NCI-H1436 (cell line): ENCODE results near the gene COL6A2.
"Not testable (repeated sequence)": the region's sequence is repeated elsewhere in the genome, so short reads cannot be mapped to it uniquely, and the experiment has no call there.

Experiments used
- DNase-seq: peaks from one replicate; lab custom pipeline; 2025; lab: John Stamatoyannopoulos, UW

The COL6A2 gene

DNA sequence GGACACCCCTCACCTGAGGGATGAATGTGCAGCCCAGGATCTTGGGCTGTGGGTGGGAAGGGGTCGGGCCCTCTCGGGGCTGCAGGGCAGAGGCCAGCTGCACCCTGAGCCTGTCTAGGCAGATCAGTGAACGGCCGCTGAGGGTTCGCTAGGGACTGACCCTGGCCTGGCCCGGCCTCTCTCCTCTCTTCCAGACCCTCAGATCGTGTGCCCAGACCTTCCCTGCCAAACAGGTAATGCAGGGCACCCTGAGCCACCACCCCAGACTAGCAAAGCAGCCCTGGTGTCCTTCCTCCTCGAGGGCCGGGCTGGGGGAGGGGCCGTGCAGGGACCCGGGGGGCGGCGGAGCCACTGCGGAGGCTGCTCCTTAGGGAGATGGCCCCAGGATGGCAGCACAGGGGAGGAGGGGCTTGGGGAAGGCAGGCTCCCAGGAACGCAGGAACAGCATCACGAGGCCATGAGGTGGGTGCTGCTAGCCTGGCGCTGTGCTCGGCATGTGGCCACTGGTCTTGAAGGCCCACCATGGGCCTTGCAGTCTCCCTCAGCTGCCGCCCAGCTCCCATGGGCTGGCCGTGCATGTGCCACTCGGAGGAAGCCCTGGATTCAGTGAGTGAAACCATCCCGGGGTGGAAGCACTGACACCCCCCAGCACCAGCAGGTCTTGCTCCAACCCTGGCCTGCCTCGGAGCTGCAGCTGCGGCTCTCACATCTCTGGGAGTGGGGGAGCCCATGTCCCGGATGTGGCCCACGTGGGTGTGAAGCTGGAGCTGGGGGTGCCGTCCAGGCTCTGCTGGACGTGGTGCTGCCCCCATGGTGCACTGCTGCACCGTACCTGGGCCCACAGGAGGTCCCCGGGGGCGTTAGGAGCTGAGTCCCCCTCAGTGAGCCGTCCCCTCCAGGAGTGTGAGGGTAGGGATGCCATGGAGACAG is 28.7 kb downstream of the COL6A2 start:
- DNase-seq, result no peak

DNA sequence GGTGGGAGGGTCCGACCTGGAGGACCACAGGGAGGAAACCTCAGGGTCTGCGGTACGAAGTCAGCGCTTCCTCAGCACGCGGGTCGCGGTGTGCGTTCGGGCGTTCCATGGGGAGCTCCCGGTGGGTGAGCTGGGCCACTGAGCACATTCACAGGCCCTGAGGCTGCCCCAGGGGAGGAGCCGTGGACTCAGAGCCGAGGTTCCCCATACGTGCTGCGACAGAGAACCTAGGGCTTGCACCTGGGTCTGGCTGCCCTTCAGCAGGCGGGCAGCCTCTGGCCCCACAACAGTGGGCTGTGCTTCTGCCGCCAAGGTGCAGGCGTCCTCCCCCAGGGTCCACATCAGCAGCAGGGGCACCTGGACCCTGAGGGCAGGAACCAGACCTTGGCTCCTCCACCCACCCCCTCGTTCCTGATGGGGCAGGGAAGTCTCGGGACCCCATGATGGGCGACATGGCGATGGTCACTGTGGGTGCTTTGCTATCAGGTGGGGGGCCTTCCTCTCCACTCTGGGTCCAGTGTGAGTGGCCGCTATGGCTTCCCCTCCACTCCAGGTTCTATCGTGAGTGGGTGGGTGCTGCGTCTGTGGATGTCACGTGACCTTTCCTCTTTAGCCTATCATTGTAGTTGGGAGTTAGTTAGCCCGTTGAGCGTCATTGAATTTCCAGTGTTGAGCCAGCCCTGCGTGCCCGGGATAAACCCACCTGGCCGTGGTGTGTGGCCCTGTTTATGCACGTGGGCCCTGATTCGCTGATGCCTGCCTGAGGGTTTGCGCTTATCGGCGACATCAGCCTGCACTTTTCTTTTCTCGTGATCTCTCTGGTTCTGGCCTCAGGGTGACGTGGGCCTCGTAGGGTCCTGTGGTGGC is 29.6 kb downstream of the COL6A2 start:
- no peak for DNase-seq

DNA sequence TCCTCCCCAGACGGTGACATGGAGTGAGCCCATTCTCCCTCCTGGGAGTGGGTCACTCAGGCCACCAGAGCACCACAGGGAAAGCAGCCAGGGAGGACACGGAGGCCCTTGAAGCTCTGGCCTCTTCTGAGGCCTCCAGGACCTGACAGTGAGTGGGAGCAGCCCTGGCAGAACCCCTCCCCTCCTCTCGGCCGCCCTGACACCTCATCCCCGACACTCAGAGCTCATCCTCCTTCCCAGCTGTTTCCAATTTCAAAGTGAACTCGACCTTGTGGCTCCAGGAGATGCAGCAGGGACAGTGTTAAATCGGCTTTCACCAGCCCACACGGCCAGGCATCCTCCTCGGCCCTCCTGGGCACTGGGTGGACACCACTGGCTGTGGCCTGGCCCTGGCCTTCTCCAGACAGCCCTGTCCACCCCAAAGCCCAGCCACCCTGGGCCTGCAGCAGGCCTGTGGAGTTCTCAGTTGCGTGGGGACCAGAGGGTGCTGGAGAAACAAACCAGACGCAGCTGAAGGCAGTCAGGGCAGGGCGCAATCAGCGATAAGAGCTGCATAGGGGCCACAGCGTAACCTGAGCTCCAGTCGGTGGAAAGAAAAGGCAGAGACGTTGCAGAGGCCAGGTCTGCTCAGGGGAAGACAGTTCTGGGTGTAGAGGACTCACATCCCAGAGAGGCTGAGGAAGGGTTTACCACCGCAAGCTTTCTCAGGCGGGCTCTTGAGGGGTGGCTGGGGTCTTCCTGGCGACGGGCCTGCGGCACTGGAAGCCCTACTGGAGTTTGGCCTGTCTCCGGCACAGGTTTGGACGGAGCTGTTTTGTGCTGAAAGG is 30.4 kb downstream of the COL6A2 start:
- no peak for DNase-seq

DNA sequence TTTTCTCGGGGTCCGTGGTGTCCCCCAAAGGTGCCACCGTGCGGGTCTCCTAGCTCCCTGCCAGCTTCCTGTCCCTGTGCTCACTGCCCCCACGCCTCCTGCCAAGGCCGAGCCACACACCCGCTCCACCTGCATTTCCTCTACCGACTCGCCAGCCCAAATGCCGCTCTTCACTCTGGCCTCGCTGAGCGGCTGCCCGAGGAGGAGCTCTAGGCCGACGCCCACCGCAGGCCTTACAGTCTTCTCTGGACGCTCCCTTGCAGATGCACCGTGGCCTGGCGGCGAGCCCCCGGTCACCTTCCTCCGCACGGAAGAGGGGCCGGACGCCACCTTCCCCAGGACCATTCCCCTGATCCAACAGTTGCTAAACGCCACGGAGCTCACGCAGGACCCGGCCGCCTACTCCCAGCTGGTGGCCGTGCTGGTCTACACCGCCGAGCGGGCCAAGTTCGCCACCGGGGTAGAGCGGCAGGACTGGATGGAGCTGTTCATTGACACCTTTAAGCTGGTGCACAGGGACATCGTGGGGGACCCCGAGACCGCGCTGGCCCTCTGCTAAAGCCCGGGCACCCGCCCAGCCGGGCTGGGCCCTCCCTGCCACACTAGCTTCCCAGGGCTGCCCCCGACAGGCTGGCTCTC is 31.1 kb downstream of the COL6A2 start:
- no peak for DNase-seq

DNA sequence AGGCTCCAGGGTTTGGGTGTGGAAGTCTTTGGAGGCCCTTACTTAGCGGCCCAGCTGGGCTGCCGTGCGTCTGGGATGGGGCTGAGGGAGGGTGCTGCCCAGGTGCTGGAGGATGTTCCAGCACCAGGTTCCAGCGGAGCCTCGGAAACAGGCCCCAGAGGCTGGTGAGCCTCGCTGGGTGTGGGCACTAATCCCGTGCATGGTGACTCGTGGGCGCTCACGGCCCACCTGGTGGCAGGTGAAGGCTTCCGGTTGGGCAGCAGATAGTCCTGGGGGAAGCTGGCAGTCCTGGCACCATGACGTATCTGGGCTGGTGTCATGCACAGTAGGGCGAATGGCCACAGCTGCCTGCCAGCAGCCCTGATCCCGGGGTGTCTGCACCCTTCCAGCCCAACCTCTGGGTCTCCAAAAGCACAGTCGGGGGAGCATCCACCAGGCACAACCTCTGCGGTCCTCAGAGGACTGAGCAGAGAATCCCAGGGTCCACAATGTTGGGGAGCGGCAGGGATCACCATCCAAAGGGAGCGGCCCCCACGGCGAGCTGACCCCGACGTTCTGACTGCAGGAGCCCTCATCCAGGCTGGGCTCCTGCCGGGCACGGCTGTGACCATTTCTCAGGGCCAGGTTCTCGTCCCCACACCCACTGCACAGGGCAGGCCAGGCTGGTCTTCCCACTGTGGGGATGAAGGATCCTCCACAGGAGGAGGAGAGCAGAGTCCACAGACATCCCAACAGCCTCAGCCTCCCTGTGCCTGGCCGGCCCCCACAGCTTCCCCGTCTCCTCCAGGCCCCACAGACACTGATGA is 32.1 kb downstream of the COL6A2 start:
- no peak for DNase-seq

DNA sequence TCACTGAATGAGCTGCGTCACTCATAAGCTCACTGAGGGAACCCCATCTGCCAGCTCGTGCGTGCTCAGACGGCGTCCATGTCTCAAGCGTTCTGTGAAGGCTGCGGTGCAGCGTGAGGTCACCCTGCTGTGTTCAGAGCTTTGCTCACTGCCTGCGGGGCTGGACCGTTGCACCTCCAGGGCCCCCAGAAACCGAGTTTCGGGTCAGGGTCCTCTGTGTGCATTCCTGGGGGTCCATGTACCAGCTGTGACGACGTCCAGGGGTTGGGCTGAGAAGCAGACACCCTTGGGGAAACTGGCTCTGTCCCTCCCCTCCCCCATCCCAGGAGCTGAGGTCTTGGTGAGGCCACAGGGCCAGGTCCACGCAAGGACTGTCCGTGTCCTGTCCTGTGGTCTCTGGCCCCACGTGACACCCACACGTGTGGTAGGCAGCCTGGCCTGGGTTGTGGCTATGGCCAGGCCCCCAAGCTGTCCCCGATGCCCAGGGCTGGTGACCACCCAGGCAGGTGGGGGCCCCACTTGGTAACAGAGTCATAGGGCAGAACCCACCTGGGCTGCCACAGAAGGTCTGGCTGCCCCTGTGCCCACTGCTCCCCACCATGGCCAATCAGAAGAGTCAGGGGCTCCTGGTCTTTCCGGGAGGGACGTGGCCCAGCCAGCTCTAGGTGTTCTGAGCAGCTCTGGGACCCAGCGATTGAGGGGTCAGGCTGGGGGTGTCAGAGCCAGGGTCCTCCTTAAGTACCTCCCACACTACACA is 33.1 kb downstream of the COL6A2 start:
- no peak for DNase-seq

DNA sequence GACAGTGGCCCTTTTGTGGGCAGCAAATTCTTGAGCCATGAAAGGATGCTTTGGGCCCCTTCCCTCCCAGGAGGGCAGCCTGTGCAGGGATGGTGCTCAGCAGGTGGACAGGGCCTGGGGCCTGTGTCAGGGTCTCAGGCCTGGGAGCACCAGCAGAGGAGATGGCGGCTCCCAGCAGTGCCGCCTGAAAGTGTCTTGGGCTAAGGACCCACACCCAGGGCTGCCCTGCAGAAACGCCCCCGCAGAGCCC is 33.6 kb downstream of the COL6A2 start:
- no peak for DNase-seq

DNA sequence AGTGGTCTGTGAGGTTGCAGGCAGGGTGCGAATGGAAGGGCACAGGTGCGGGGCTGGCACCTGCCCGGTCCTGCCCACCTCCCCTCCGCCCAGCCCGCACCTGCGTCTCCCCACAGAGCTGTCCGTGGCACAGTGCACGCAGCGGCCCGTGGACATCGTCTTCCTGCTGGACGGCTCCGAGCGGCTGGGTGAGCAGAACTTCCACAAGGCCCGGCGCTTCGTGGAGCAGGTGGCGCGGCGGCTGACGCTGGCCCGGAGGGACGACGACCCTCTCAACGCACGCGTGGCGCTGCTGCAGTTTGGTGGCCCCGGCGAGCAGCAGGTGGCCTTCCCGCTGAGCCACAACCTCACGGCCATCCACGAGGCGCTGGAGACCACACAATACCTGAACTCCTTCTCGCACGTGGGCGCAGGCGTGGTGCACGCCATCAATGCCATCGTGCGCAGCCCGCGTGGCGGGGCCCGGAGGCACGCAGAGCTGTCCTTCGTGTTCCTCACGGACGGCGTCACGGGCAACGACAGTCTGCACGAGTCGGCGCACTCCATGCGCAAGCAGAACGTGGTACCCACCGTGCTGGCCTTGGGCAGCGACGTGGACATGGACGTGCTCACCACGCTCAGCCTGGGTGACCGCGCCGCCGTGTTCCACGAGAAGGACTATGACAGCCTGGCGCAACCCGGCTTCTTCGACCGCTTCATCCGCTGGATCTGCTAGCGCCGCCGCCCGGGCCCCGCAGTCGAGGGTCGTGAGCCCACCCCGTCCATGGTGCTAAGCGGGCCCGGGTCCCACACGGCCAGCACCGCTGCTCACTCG is 34.1 kb downstream of the COL6A2 start:
- no peak for DNase-seq

DNA sequence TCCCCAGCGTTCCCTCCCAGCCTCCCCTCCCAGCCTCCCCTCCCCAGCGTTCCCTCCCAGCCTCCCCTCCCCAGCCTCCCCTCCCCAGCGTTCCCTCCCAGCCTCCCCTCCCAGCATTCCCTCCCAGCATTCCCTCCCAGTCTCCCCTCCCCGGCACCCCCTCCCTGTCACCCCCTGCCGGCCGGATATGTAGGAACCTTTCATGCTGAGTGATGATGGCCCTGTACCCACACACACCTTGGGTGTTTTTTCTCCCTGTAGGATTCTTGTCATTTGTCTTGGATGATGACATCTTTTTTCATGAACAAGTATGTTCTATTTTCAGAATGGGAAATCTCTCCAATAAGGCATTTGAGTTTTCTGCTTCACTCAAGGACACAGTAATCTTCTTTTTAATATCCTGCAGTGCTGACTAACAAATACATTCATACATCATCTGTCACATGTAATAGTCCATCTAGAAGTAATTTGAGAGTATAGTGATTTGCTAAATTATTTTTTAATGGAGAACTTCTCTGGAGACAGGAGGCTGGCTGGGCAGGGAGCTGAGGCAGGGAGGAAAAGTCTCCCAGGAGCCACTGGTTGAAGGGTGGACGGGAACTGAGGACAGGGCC is 38.0 kb downstream of the COL6A2 start:
- no peak for DNase-seq

DNA sequence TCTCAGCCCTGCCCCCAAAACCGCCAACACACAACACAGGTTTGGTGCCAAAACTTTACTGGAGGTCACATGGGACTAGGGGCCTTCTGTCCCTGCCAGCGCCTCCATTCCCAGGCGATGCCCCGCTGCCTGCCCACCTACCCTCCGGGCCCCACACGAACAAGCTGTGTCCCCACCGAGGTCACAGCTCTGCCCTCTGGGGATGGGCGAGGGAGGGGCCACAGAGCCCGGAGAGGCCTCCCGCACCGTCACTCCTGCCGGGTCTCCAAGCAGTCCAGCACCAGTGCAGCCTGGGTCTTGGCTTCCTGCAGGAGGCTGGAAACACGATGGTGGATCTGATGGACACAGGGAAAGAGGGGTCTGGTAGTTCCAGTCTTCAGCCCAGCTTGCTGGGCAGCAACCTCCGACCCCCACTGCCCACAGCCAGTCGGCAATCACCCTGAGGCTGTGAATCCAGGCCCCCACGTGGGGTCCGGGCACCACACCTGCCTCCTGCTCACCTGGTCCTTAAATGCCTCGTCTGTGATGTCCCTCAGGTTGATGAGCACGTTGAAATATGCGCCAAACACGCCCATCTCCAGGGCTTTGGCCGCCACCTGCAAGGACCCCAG is 38.9 kb downstream of the COL6A2 start:
- DNase-seq, result no peak

DNA sequence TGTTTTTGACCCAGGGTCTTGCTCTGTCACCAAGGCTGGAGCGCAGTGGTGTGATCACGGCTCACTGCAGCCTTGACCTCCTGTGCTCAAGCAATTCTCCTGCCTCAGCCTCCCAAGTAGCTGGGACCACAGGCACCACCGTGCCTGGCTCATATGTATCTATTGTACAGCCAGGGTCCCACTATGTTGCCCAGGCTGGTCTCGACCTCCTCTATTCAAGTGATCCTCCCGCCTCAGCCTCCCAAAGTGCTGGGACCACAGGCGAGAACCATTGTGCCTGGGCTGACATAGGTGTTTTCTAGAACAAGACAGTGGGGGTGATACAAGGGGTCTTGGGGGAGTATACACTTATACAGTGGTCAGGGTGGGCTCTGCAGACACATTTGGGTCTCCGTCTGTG is 40.0 kb downstream of the COL6A2 start:
- DNase-seq, result no peak

DNA sequence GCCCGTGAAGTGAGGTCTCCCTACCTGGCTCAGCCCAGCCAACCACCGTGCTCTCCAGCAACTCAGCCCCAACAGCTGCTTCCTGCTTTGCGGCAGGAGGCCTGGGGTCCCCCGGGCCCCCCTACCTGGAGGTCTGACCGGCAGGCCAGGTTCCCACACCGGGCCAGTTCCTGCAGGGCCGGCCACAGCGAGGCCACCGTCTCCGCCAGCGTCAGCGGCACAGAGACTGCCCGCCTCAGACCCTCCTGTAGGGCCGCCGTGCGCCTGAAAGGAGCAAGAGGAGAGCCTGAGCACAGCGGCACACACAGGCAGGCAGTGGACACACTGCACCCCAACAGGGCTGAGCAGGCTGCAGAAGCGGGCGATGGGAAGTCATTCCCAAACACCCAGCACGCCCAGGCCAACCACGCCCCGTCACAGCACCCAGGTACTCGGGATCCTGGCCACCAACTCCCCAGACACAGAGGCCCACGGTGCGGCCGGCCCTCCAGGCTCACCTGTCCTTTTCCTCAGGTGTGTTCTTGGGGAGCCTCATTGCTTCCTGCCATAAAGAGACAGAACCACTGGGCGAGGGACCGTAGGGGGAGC is 40.6 kb downstream of the COL6A2 start:
- no peak for DNase-seq

DNA sequence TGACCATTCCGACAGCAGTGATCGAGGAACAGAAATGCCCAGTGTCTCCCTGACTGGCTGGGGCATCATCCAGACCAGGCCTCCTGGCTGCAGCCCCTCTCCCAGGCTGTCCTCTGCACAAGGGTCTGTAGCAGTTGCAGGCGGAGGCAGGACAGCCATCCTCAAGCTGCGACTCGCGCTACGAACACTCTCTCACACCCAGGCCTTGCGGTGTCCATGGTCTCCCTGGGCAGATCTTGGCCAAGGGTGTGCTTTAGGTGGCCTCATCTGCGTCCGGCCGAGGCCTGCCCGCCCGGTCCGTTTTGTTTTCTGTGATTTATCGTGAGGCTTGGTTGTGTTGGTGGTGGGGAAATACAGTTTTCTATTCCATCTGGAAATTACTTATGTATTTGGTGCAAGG is 41.8 kb downstream of the COL6A2 start:
- no peak for DNase-seq

DNA sequence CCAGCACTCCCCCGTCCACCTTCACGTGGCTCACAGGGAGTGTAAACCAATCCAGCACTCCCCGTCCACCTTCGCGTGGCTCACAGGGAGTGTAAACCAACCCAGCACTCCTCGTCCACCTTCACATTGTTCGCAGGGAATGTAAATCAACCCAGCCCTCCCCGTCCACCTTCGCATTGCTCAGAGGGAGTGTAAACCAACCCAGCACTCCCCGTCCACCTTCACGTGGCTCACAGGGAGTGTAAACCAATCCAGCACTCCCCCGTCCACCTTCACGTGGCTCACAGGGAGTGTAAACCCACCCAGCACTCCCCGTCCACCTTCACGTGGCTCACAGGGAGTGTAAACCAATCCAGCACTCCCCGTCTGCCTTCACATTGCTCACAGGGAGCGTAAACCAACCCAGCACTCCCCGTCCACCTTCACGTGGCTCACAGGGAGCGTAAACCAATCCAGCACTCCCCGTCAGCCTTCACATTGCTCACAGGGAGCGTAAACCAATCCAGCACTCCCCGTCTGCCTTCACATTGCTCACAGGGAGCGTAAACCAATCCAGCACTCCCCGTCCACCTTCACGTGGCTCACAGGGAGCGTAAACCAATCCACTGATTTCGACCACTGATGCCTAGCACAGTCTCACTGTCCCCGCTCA is 42.6 kb downstream of the COL6A2 start:
- not testable (repeated sequence) for DNase-seq

DNA sequence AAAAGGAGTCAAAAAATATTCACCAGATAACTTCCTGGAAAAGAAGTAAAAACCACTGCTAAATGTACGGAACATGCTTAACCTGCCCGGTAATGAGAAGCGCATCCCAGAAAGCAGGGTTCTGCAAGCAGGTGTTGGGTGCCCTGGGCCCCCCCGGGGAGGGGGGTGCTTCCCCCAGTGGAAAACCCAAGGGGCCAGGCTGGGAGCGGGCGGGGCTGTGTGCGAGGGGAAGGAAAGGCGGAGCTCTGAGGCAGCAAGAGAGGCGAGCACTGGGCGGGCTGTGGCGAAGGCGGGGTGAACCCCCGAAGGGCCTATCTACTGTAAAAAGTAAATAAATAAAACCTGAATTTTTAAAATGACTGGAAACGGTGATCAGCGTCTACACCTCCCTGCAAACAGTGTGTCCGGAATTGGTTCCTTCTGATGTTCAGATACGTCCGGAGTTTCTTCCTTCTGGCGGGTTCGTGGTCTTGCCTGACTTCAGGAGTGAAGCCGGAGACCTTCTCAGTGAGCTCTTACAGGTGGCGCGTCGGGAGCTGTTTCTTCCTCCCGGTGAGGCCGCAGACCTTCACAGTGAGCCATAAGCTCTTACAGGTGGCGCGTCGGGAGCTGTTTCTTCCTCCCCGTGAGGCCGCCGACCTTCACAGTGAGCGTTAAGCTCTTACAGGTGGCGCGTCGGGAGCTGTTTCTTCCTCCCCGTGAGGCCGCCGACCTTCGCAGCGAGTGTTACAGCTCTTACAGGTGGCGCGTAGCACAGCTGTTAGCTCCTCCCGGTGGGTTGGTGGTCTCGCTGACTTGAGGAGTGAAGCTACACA is 44.1 kb downstream of the COL6A2 start:
- no peak for DNase-seq

DNA sequence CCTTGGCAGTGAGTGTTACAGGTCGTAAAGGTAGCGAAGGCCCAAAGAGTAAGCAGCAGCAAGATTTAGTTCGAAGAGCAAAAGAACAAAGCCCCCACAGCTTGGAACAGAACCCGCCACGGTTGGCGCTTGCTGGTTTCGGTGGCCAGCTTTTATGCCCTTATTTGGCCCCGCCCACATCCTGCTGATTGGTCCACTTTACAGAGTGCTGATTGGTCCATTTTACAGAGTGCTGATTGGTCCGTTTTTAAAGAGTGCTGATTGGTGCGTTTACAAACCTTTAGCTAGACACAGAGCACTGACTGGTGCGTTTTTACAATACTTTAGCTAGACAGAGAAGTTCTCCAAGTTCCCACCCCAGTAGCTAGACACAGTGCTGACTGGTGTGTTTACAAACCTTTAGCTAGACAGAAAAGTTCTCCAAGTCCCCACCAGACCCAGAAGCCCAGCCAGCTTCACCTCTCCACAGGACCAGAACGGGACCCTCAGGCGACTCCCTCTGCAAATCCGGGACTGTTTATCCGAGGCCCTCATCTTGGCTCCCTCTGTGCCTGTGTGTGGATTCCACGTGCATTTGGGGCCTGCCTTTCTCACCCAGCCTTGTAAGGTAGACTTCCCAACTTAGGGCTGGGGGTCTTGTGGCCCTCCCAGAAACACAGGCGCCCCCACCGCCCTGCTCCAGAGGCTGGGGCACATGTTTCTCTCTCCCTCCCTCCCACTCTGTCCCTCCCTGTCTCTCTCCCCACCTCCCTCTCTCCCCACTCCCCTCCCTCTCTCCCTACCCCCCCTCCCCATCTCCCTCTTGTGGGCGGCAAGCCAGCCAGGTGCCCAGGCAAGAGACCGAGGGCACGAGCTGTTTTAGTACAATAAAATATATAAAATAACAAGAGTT is 44.9 kb downstream of the COL6A2 start:
- DNase-seq, result no peak
